ENCODE results near the gene TCF7L1.

Gene TCF7L1

GRCh38 chr2:85164145-85164569 is 31.0 kb downstream of the TCF7L1 start:
- DNase-seq = no peak

- DNase-seq = no peak
Observed at GRCh38 chr2:85165088-85165690, 32.0 kb downstream of the TCF7L1 start.

- no peak for DNase-seq
Observed at GRCh38 chr2:85166021-85166420, 32.8 kb downstream of the TCF7L1 start.

GRCh38 chr2:85167479-85167878 is 34.3 kb downstream of the TCF7L1 start:
- no peak for DNase-seq

- no peak for DNase-seq
Observed at GRCh38 chr2:85168942-85169341, 35.8 kb downstream of the TCF7L1 start.

GRCh38 chr2:85169581-85169980 is 36.4 kb downstream of the TCF7L1 start:
- no peak for DNase-seq

GRCh38 chr2:85170938-85171475 is 37.8 kb downstream of the TCF7L1 start:
- peak; percentile 27 for DNase-seq

- no peak for DNase-seq
Observed at GRCh38 chr2:85171916-85172315, 38.7 kb downstream of the TCF7L1 start.

- no peak for DNase-seq
Observed at GRCh38 chr2:85173909-85174308, 40.7 kb downstream of the TCF7L1 start.

- no peak for DNase-seq
Observed at GRCh38 chr2:85174943-85175342, 41.8 kb downstream of the TCF7L1 start.

- DNase-seq = peak; percentile 23
Observed at GRCh38 chr2:85175369-85176299, 42.4 kb downstream of the TCF7L1 start.

- DNase-seq = no peak
Observed at GRCh38 chr2:85177031-85177824, 44.0 kb downstream of the TCF7L1 start.

- no peak for DNase-seq
Observed at GRCh38 chr2:85178154-85178553, 45.0 kb downstream of the TCF7L1 start.

- DNase-seq = no peak
Observed at GRCh38 chr2:85178980-85179411, 45.8 kb downstream of the TCF7L1 start.

- peak; percentile 36 for DNase-seq
Observed at GRCh38 chr2:85179541-85179940, 46.3 kb downstream of the TCF7L1 start.

GRCh38 chr2:85180322-85181133 is 47.3 kb downstream of the TCF7L1 start:
- DNase-seq = no peak

- peak; percentile 67 for DNase-seq
Observed at GRCh38 chr2:85181134-85181631, 48.0 kb downstream of the TCF7L1 start.

GRCh38 chr2:85181844-85182456 is 48.8 kb downstream of the TCF7L1 start:
- no peak for DNase-seq

GRCh38 chr2:85183076-85183475 is 49.9 kb downstream of the TCF7L1 start:
- DNase-seq = peak; percentile 27

- peak; percentile 36 for DNase-seq
Observed at GRCh38 chr2:85183479-85183878, 50.3 kb downstream of the TCF7L1 start.

GRCh38 chr2:85184231-85184630 is 51.0 kb downstream of the TCF7L1 start:
- no peak for DNase-seq
